HFF-Myc (cell line): ENCODE measurements around the gene HSPB6.

Experiments used
- DNase-seq: peaks from one replicate; pipeline ENCODE4 v3.0.0-alpha.2; 2011; ENCODE audit warnings: low read depth; ENCODE audit errors: extremely low read depth
- H3K4me3 ChIP-seq: replicated peaks from 2 replicates; pipeline ENCODE4 v1.5.1; 2011; ENCODE audit warnings: low read depth, mild to moderate bottlenecking, control low read depth, low read length
- CTCF ChIP-seq: IDR thresholded peaks from 2 replicates; pipeline ENCODE4 v1.5.1; 2012; ENCODE audit warnings: mild to moderate bottlenecking, low read depth, low read length, control low read depth; ENCODE audit errors: missing control alignments

The HSPB6 gene

DNA sequence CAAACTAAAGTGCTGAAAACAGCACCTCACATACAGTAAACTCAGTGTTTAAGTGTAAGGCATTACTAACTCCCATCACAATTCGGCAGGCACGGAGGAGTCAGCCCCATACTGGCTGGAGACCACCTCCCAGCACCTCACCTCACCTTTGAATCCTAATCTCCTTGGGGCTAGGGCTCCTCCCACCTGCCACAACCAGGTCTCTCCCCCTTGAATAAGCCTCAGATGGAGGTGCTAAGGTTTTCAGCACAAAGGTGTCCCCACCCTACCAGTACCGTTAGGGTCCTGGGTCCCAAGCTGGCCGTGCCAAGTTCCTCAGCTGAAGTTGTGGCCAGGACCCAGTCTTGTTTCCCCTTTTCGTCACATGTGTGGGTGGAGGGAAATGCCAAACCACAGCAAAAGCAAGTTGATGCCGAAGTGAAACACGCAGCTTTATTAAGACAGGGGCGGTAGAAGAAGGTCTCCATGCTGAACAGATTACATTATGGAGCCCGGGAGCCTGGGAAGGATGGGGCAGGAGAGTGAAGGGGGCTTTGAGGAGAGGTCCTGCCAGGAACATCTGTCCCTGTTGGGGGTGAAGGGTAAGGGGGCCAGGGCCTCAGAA lies 14.6 kb downstream of the HSPB6 start, which contains the start of gene IGFLR1:
TSS of gene IGFLR1 (minus strand) at position 332 of the 604 bp plus-strand sequence. CDS start 1,272 bp downstream, outside the sequence.
- H3K4me3 ChIP-seq: peak within 1 kb of the TSS; percentile 53; the same call in 1 of the 2 replicates
- DNase-seq: no peak
- TF ChIP-seq CTCF: no peak

- no peak for DNase-seq
- no peak for TF ChIP-seq CTCF
- peak overlapping the region; percentile 53 for H3K4me3 ChIP-seq
These were observed 15.7 kb downstream of the HSPB6 start for GRCh38 chr19:35741203-35741515.

GRCh38 chr19:35740423-35741202 lies 16.2 kb downstream of the HSPB6 start:
- peak overlapping the region; percentile 53 for H3K4me3 ChIP-seq
- DNase-seq: peak; percentile 87
- no peak for TF ChIP-seq CTCF

GRCh38 chr19:35740108-35740422 lies 16.8 kb downstream of the HSPB6 start:
- H3K4me3 ChIP-seq: peak overlapping the region; percentile 53
- DNase-seq: no peak
- no peak for TF ChIP-seq CTCF

- H3K4me3 ChIP-seq: peak overlapping the region; percentile 53
- TF ChIP-seq CTCF: no peak
- DNase-seq: no peak
These were observed 17.3 kb downstream of the HSPB6 start for GRCh38 chr19:35739275-35740107.

DNA sequence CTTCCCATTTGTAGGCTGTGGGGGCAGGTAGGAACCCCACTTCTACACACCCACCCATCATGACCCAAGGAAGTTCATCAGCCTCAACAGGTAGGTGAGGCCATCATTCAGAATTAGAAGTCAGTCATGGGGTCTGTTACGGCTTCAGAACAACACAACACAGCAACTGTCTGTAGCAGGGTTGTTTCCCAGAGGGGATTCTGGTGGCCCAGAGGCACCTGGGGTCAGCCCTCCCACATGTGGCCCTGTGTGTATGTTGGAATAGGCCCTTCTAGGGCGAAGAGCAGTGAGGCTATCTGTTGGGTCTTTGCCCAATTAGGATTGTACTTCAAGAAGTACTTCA lies 18.0 kb downstream of the HSPB6 start:
- no peak for DNase-seq
- TF ChIP-seq CTCF: no peak
- no peak overlapping the region for H3K4me3 ChIP-seq
